ENCODE measurements around the gene TINAG.

The TINAG gene, protein sequence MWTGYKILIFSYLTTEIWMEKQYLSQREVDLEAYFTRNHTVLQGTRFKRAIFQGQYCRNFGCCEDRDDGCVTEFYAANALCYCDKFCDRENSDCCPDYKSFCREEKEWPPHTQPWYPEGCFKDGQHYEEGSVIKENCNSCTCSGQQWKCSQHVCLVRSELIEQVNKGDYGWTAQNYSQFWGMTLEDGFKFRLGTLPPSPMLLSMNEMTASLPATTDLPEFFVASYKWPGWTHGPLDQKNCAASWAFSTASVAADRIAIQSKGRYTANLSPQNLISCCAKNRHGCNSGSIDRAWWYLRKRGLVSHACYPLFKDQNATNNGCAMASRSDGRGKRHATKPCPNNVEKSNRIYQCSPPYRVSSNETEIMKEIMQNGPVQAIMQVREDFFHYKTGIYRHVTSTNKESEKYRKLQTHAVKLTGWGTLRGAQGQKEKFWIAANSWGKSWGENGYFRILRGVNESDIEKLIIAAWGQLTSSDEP

DNA sequence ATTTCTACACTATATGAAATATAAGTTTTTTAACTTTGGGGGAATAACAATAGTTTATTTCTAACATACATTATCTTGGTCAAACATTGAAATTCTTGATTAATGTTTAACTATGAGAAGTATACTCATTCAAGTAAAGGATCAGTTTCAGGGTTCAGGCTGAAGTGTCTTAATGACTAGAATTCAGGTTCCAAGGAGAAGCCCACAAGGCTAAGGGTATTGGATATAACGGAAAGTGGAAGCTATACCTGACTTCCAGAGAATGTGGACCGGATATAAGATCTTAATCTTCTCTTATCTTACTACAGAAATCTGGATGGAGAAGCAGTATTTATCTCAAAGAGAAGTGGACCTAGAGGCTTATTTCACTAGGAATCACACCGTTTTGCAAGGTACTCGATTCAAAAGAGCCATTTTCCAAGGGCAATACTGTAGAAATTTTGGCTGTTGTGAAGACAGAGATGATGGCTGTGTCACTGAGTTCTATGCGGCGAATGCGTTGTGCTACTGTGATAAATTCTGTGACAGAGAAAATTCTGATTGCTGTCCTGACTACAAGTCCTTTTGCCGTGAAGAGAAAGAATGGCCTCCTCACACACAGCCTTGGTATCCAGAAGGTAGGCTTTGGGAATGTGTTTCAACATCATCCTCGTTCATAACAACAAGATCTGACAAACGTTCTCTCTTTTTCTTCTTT is at the start of gene TINAG:
TINAG (plus strand) TSS at position 153 of the 697 bp plus-strand sequence; CDS start at position 263, 110 bp downstream.
- DNase-seq (ENCODE audit: extremely low read depth in 1 of 2, low read depth in 1 of 2): no peak

DNA sequence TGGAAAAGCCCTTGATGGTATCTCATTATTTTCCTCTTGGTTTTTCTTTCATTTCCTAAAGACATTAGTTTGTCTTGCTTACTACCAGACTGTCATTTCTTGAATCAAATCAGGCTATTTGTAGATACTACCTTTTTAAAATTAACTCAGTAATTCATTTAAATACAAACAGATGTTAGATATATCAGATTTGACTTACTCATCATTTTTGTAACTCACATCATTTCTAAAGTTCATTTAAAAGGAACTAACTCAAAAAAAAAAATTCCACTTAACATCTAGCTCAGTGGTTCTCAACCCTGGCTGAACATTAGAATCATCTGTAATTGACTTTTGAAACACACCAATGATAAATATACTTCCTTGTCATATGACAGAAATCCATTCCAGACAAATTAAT is 48.2 kb upstream of the TINAG start:
- DNase-seq (ENCODE audit: extremely low read depth in 1 of 2, low read depth in 1 of 2): no peak

DNA sequence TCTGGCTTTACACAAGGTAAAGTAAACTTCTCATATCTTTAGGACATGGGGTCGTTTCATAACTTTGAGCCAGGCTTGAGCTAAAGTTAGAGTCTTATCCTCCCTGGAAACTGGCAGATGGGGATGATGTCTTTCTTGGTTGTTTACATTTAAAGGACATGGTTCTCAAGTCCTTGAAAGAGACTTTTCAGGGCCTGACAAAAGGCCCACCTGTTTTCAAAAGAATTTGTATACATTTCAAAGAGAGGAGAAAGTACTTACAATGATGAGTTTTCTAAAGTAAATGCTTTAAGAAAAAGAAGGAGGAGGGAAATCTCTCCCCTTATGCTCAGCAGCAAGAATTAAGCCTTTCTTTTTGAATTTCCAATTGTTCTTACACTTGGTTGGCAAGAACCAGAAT is 45.7 kb upstream of the TINAG start:
- no peak for DNase-seq (ENCODE audit: extremely low read depth in 1 of 2, low read depth in 1 of 2)

- DNase-seq (ENCODE audit: extremely low read depth in 1 of 2, low read depth in 1 of 2): no peak
Measured at GRCh38 chr6:54262971-54263370, 45.3 kb upstream of the TINAG start.

DNA sequence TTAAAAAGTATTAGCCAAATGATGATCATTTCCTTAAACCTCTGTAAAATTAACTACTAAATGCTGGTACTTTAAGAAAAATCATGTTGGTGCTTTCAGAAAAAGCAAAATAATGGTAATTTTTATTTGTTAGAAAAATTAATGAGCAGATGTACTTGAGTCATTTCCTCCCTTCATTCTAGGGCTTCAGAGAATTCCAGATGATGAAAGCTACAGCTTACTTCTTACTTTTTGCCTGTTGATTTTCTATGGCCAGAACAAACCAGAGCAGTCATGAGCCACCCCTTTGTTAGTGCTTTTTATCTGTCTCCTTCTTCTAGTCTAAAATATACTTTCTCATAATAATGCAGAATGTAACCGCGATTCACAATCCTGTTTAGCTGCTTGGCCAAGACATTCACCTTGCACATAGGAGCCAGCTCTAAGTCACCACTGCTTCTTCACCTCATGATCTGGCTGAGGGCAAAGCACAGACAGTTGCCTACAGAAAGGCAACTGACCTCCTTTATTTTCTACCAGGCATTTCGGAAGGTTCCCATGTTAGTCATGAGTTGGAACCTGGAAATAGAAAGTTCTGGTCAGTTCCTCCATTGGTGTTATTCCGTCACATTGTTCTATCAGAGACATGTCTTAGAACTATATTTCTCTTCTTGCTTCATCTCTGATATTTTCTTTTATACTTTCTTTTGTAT is 43.5 kb upstream of the TINAG start:
- no peak for DNase-seq (ENCODE audit: extremely low read depth in 1 of 2, low read depth in 1 of 2)

- DNase-seq (ENCODE audit: extremely low read depth in 1 of 2, low read depth in 1 of 2): no peak
Measured at GRCh38 chr6:54266400-54266923, 41.8 kb upstream of the TINAG start.

- no peak for DNase-seq (ENCODE audit: extremely low read depth in 1 of 2, low read depth in 1 of 2)
Measured at GRCh38 chr6:54267798-54268197, 40.4 kb upstream of the TINAG start.

DNA sequence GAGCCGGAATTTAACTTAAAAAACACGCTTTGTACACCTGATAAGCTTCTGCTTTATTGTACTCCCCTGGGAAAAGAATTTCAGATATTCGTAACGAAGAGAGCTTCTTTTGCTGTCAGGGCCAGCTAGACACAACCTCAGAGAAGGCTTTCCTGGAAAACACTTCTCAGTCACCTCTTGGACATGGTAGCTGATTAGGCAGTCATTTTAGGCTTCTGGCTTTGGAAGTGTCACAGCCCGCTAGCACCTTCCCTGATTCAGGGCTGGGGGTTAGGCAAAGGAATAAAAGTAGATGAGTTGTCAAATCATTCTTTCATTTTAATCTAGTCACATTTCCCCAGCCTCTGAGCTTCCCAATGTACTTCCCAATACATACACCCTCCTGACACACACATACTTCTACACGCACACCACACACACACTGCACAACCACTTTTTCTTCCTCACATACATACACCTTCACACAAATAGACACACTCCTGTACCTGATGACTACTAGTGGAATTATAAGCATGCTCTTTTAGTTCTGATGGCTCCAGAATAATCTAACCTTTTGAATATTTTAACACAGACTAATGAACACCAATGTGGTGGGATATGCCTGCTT is 34.9 kb upstream of the TINAG start:
- no peak for DNase-seq (ENCODE audit: extremely low read depth in 1 of 2, low read depth in 1 of 2)

- no peak for DNase-seq (ENCODE audit: extremely low read depth in 1 of 2, low read depth in 1 of 2)
Measured at GRCh38 chr6:54274383-54274782, 33.9 kb upstream of the TINAG start.

DNA sequence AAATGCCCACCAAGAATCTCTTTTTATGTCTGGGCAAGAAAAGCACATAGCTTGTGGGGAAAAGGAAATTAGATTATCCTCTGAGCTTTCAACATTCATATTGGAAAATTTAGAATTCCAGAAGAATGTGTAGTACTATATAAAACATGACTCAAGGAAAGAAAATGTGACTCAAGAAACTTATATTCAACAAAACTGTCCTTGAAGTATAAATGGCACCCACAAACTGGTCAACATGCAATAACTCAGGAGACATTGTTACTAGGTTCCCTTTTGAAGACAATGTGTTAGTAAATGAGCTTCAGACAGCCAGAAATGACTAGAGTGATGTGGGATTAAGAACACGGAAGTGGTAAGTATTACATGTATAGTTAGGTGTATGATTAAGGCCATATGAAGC is 26.1 kb upstream of the TINAG start:
- DNase-seq (ENCODE audit: extremely low read depth in 1 of 2, low read depth in 1 of 2): no peak

DNA sequence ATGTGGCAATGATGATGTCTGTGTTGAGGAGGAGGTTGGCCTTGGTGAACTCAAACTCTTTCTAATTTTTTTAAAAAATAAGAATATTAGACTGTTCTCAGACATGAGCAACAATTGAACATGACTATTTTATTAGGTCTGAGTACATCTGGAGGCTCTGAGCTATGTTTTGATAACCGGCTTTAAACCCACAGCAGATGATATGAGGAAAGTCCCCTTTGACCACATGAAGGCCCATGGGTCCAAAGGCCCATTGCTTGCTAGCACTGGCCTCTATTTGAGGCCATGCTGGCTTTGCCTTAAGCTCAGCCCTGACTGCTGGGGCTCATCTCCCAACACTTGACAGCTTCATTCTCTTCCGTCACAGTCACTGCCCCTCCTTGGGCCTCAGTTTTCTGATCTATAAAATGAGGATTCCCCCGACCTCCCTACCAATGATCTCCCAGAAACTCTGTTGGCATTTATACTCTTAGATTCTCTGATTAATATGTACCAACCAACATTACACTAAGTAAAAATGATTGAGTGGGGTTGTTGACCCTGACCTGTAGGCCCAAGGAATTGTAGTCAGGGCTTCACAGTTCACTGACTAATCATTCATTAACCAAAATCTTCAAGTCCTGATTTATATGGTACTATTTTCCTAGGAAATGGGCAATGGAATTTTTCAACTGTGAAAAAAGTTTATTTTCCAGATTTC is 23.9 kb upstream of the TINAG start:
- no peak for DNase-seq (ENCODE audit: extremely low read depth in 1 of 2, low read depth in 1 of 2)

DNA sequence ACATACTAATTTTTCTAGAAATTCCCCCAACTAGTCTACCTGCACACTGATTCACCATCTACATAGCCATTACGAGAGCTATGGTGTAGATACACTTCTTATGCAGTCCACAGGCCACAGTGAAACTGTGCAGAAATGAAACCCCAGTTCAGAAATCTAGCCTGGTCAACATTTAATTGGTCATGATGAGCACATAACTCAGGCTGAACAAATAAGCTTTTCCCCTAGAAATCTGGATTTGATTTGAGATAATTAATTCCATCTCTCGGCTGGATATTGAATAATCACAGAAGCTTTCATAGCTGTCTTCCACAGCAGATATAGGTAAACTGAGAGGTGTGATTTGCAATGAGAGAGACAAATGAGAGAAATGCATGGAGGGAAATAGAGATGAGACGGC is 22.6 kb upstream of the TINAG start:
- no peak for DNase-seq (ENCODE audit: extremely low read depth in 1 of 2, low read depth in 1 of 2)

DNA sequence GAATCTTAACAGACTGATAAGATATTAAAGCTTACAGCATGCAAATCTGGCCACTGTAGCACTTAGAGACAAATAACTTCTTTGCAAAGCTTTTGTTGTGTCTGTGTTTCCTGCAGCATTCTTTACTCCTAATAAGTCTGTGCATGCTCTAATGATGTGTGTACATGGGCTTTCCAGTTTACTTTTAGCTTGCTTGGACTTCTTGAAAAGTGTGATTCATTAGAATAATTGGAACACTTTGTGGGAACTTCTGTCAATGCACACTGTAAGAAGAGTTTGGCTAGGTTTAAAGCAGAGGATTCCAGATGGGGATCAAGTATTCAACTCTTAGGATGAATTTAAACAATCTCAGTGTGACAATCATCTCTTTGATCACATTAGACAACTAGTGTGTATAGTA is 22.1 kb upstream of the TINAG start:
- DNase-seq (ENCODE audit: extremely low read depth in 1 of 2, low read depth in 1 of 2): no peak

DNA sequence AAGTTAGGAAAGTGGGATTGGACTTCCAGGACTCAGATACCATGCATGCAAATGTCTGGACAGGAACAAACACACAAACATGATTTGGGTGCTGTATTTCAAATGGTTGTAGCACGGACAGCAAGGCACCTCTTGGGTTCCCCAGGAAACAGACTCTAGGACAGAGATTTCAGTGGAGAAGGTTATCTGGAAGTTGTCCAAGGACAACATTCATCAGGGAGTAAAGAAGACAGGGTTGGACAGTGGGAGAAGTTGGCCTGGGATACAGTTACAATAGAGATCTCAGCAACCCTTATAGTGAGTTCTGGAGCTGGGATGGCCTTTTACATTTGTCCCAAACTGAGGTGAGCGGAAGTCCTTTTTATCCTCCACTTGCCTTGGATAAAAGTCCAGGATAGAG is 19.8 kb upstream of the TINAG start:
- DNase-seq (ENCODE audit: extremely low read depth in 1 of 2, low read depth in 1 of 2): no peak

GRCh38 chr6:54289426-54289825 is 18.8 kb upstream of the TINAG start:
- no peak for DNase-seq (ENCODE audit: extremely low read depth in 1 of 2, low read depth in 1 of 2)

DNA sequence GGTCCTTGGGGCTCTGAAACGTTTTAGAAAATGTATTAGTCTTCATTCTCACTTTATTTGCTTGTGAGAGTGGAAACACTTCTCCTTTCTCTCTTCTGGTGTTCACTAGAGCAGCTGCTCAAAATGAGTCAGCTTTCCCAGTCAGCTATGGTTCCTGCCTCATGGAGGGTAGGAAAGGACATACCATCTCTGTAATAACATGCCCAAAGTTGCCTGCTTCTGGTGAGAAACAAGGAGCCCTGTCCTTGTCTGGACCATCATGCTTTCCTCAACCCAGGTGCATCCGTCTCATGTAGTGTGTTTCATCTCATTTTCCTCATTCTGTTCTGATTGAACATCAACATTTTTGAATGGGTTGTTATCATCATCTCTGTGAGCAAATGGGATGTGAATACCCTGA is 17.1 kb upstream of the TINAG start:
- no peak for DNase-seq (ENCODE audit: extremely low read depth in 1 of 2, low read depth in 1 of 2)

DNA sequence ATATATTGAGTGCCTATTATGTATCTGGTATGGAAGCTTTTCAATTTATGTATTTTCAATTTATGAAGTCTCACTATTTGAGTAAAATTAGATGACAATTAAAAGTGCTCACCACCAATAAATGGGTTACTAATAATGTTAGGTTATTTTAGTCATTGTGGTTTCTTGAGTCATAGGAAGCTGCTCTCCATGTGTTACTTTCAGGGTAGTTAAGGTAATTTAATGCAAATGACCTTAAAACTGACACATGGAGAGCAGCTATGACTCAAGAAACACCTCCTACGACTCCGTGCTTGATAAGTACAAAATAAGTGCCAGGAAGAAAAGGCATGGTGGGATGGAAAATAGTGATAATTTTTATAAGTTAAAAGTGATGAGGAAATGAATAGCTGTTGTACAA is 16.5 kb upstream of the TINAG start:
- DNase-seq (ENCODE audit: extremely low read depth in 1 of 2, low read depth in 1 of 2): no peak

DNA sequence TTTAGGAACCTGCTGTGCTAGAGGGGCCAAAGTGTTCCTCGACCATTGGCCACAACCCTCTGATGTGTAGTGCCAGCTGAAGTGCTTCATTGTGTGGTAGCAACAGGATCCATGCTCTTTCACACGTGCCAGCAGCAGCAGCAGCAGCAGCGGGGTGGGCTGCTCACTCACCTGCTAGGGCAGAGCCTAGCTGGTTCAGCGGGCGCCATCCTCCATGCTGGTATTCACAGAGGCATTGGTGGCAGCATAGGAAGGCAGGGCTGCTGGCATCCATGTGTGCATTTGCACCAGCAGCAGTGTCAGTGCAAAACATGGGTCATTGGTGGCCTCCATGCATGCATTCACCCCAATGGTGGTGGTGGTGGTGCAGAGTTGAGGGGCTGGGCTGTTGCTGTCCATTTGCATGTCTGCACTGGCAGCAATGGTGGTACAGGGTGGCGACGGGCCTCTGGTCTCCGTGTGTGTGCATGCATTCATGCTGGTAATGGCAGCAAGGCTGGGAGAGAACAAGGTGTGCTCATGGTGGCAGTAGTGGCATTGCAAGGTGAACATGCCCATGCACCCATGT is 13.2 kb upstream of the TINAG start:
- DNase-seq (ENCODE audit: extremely low read depth in 1 of 2, low read depth in 1 of 2): no peak

DNA sequence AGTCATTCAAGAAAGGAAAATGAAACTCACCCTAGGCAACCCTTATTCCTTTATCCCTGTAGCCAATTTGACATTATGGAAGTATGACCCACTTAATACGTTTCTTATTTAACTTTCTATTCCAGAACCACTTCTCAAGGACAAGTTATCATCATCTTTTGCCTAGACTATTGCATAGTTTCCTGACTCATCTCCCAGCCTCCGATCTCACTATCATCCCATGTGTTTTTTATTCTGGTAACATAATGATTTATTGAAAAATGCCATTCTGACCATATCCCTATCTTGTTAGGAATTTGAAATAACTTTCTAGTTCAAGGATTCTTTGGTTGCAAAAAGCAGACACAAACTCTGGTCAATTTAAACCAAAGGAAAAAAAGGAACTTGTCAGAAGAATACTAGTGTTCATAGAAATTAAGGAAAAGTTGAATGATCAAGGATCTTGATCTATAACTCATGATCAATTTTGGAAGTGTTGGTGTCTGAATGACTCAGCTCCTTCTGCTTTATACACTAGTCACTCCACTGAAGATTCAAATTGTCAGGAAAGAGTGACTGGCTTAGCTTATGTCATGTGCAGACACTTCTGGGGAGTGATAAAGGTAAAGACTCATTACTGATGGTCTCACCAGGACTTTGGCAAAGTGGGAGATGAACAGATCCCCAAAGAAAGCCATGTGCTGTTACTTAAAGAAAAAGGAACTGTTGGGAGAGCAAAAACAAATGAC is 8.5 kb upstream of the TINAG start:
- no peak for DNase-seq (ENCODE audit: extremely low read depth in 1 of 2, low read depth in 1 of 2)

Measured in stimulated activated CD8-positive, alpha-beta memory T cell treated with anti-CD3 and anti-CD28 coated beads, Interleukin-7, amount 100 ng/mL, for 48 hours (primary cell).